ENCODE measurements around the gene CLHC1.
"Not testable (repeated sequence)": the region's sequence is repeated elsewhere in the genome, so short reads cannot be mapped to it uniquely, and the experiment has no call there.

Gene CLHC1

DNA sequence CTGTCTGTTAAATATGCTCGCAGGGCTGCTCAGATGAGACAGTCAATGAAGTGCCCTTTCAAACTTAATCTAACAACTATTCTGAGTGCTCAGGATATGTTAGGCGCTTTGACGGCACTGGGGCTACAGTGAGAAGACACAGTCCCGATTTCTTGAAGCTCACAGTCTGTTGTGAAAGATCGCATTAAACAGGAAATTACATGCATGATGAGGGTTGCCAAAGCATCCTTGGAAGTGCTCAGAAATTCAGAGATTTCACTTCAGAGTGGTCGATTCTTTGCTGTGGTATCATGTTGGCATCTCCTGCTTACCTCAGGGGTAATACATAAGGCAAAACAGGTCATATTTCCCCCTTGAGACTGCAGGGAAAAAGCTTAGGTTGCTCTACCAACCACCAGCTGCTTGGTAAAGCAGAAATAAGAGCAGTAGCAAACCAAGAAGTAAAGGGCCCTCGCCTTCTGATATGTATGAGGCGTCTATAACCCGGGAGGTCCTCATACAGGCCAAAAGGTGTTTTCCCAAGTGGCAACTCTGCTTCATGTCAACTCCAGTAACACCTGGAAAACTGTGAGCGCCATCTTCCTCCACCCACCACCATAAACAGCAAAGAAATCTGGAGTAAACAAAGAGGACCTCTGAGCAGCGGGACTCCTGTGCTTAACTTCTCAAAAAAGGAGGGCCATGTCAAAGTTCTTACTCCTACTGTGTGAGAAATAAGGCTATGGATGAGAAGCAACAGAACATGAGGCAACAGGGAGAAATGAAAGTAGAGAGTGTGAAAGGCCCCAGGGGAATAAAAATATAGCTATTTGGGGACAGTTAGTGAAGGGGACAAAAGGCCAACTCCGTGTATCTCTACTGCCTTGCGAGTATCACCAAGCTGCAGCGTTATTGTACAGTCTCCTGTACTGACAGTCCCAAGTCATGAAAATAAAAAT, 79.3 kb downstream of the CLHC1 start:
- Histone ChIP-seq H3K79me2 (ENCODE audit: control insufficient read depth, insufficient read depth, low read length, unreplicated experiment) (no peaks in the 10 kb centered on the region), H3K27me3 (ENCODE audit: insufficient read depth, low read length) (no peaks in the 10 kb centered on the region), H3K27ac (ENCODE audit: low read depth, low read length) (no peak overlapping the region), H3K36me3 (ENCODE audit: insufficient read depth, low read length) (no peaks in the 10 kb centered on the region), H3K4me1 (ENCODE audit: control insufficient read depth, insufficient read depth, low read length, unreplicated experiment) (peaks cover 50% of the 10 kb centered on the region), H2AFZ (ENCODE audit: low read length, unreplicated experiment) (no peak overlapping the region), H3K4me3 (ENCODE audit: low read depth, low read length) (no peak overlapping the region)

GRCh38 chr2:55151733-55152433, 80.2 kb downstream of the CLHC1 start:
- Histone ChIP-seq H3K4me1 (ENCODE audit: control insufficient read depth, insufficient read depth, low read length, unreplicated experiment) (peaks cover 42% of the 10 kb centered on the region), H3K79me2 (ENCODE audit: control insufficient read depth, insufficient read depth, low read length, unreplicated experiment) (no peaks in the 10 kb centered on the region), H3K36me3 (ENCODE audit: insufficient read depth, low read length) (no peaks in the 10 kb centered on the region), H3K27me3 (ENCODE audit: insufficient read depth, low read length) (no peaks in the 10 kb centered on the region), H2AFZ (ENCODE audit: low read length, unreplicated experiment) (no peak overlapping the region), H3K27ac (ENCODE audit: low read depth, low read length) (no peak overlapping the region), H3K4me3 (ENCODE audit: low read depth, low read length) (no peak overlapping the region)

GRCh38 chr2:55150834-55151233, 81.3 kb downstream of the CLHC1 start:
- Histone ChIP-seq H3K27me3 (ENCODE audit: insufficient read depth, low read length) (no peaks in the 10 kb centered on the region), H3K79me2 (ENCODE audit: control insufficient read depth, insufficient read depth, low read length, unreplicated experiment) (no peaks in the 10 kb centered on the region), H2AFZ (ENCODE audit: low read length, unreplicated experiment) (no peak overlapping the region), H3K4me1 (ENCODE audit: control insufficient read depth, insufficient read depth, low read length, unreplicated experiment) (peaks cover 31% of the 10 kb centered on the region), H3K36me3 (ENCODE audit: insufficient read depth, low read length) (no peaks in the 10 kb centered on the region), H3K27ac (ENCODE audit: low read depth, low read length) (no peak overlapping the region), H3K4me3 (ENCODE audit: low read depth, low read length) (no peak overlapping the region)

GRCh38 chr2:55148269-55148668, 83.8 kb downstream of the CLHC1 start:
- H3K4me1 ChIP-seq (ENCODE audit: control insufficient read depth, insufficient read depth, low read length, unreplicated experiment): peaks cover 12% of the 10 kb centered on the region
- H3K4me3 ChIP-seq (ENCODE audit: low read depth, low read length): no peak overlapping the region
- no peaks in the 10 kb centered on the region for H3K36me3 ChIP-seq (ENCODE audit: insufficient read depth, low read length)
- H2AFZ ChIP-seq (ENCODE audit: low read length, unreplicated experiment): no peak overlapping the region
- H3K27me3 ChIP-seq (ENCODE audit: insufficient read depth, low read length): no peaks in the 10 kb centered on the region
- no peaks in the 10 kb centered on the region for H3K79me2 ChIP-seq (ENCODE audit: control insufficient read depth, insufficient read depth, low read length, unreplicated experiment)
- H3K27ac ChIP-seq (ENCODE audit: low read depth, low read length): no peak overlapping the region; the same call in 1 of the 2 replicates

- Histone ChIP-seq H3K4me1 (ENCODE audit: control insufficient read depth, insufficient read depth, low read length, unreplicated experiment) (peaks cover 12% of the 10 kb centered on the region), H2AFZ (ENCODE audit: low read length, unreplicated experiment) (no peak overlapping the region)
Measured at GRCh38 chr2:55147531-55147930, 84.6 kb downstream of the CLHC1 start.

GRCh38 chr2:55147041-55147440, 85.1 kb downstream of the CLHC1 start:
- H3K79me2 ChIP-seq (ENCODE audit: control insufficient read depth, insufficient read depth, low read length, unreplicated experiment): no peaks in the 10 kb centered on the region
- no peak overlapping the region for H2AFZ ChIP-seq (ENCODE audit: low read length, unreplicated experiment)
- H3K27ac ChIP-seq (ENCODE audit: low read depth, low read length): no peak overlapping the region
- no peaks in the 10 kb centered on the region for H3K27me3 ChIP-seq (ENCODE audit: insufficient read depth, low read length)
- peaks cover 14% of the 10 kb centered on the region for H3K4me1 ChIP-seq (ENCODE audit: control insufficient read depth, insufficient read depth, low read length, unreplicated experiment)
- no peak overlapping the region for H3K4me3 ChIP-seq (ENCODE audit: low read depth, low read length)
- H3K36me3 ChIP-seq (ENCODE audit: insufficient read depth, low read length): no peaks in the 10 kb centered on the region

More at GRCh38 chr2:55147531-55147930, 84.6 kb downstream of the CLHC1 start:
- Histone ChIP-seq H3K36me3 (ENCODE audit: insufficient read depth, low read length) (no peaks in the 10 kb centered on the region), H3K4me3 (ENCODE audit: low read depth, low read length) (no peak overlapping the region), H3K27ac (ENCODE audit: low read depth, low read length) (no peak overlapping the region), H3K79me2 (ENCODE audit: control insufficient read depth, insufficient read depth, low read length, unreplicated experiment) (no peaks in the 10 kb centered on the region), H3K27me3 (ENCODE audit: insufficient read depth, low read length) (no peaks in the 10 kb centered on the region)

DNA sequence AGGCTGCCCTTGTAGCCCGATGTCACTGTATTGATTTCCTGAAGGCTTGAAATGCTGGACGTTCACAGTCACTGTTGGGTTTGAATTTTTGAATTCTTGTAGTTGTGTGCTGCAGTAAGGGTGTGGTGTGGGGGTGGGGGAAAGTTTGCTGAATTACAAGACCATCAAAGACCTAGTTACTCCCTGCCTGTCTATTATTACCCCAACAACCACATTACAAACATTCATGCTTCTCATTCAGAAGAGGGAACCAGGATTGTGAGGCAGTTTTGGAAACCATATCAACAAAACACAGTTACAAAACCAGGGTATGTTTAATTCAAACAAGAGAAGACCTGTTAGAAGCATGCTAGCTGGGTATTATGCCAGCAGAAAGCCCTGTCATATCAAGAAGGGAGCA, 85.8 kb downstream of the CLHC1 start:
- no peak overlapping the region for H2AFZ ChIP-seq (ENCODE audit: low read length, unreplicated experiment)
- H3K27ac ChIP-seq (ENCODE audit: low read depth, low read length): no peak overlapping the region
- H3K27me3 ChIP-seq (ENCODE audit: insufficient read depth, low read length): no peaks in the 10 kb centered on the region
- no peak overlapping the region for H3K4me3 ChIP-seq (ENCODE audit: low read depth, low read length)
- H3K36me3 ChIP-seq (ENCODE audit: insufficient read depth, low read length): no peaks in the 10 kb centered on the region
- peaks cover 16% of the 10 kb centered on the region for H3K4me1 ChIP-seq (ENCODE audit: control insufficient read depth, insufficient read depth, low read length, unreplicated experiment)
- H3K79me2 ChIP-seq (ENCODE audit: control insufficient read depth, insufficient read depth, low read length, unreplicated experiment): no peaks in the 10 kb centered on the region

- H2AFZ ChIP-seq (ENCODE audit: low read length, unreplicated experiment): no peak overlapping the region
Measured at GRCh38 chr2:55144922-55145820, 86.9 kb downstream of the CLHC1 start.

DNA sequence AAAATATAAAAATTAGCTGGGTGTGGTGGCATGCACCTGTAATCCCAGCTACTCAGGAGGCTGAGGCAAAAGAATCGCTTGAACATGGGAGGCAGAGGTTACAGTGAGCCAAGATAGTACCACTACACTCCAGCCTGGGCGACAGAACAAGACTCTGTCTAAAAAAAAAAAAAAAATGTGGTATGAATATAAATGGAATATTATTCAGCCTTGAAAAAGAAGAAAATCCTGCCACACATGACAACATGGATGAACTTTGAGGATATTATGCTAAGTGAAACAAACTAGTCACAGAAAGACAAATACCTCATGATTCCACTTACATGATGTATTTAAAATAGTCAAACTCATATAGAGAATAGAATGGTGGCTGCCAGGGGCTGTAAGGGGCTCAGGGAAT, 88.4 kb downstream of the CLHC1 start:
- not testable (repeated sequence) for H3K79me2 ChIP-seq (ENCODE audit: control insufficient read depth, insufficient read depth, low read length, unreplicated experiment); H3K4me3 ChIP-seq (ENCODE audit: low read depth, low read length); H2AFZ ChIP-seq (ENCODE audit: low read length, unreplicated experiment); H3K27ac ChIP-seq (ENCODE audit: low read depth, low read length); H3K36me3 ChIP-seq (ENCODE audit: insufficient read depth, low read length); H3K27me3 ChIP-seq (ENCODE audit: insufficient read depth, low read length)
- peaks cover 14% of the 10 kb centered on the region for H3K4me1 ChIP-seq (ENCODE audit: control insufficient read depth, insufficient read depth, low read length, unreplicated experiment)

More at GRCh38 chr2:55144922-55145820, 86.9 kb downstream of the CLHC1 start:
- H3K4me3 ChIP-seq (ENCODE audit: low read depth, low read length): no peak overlapping the region
- no peaks in the 10 kb centered on the region for H3K79me2 ChIP-seq (ENCODE audit: control insufficient read depth, insufficient read depth, low read length, unreplicated experiment)
- no peak overlapping the region for H3K27ac ChIP-seq (ENCODE audit: low read depth, low read length)
- H3K36me3 ChIP-seq (ENCODE audit: insufficient read depth, low read length): no peaks in the 10 kb centered on the region
- H3K27me3 ChIP-seq (ENCODE audit: insufficient read depth, low read length): no peaks in the 10 kb centered on the region
- peaks cover 16% of the 10 kb centered on the region for H3K4me1 ChIP-seq (ENCODE audit: control insufficient read depth, insufficient read depth, low read length, unreplicated experiment)

GRCh38 chr2:55142518-55142917, 89.6 kb downstream of the CLHC1 start:
- Histone ChIP-seq H3K4me1 (ENCODE audit: control insufficient read depth, insufficient read depth, low read length, unreplicated experiment) (peaks cover 4% of the 10 kb centered on the region), H3K4me3 (ENCODE audit: low read depth, low read length) (no peak overlapping the region), H3K36me3 (ENCODE audit: insufficient read depth, low read length) (no peaks in the 10 kb centered on the region), H3K79me2 (ENCODE audit: control insufficient read depth, insufficient read depth, low read length, unreplicated experiment) (no peaks in the 10 kb centered on the region), H3K27me3 (ENCODE audit: insufficient read depth, low read length) (no peaks in the 10 kb centered on the region), H3K27ac (ENCODE audit: low read depth, low read length) (no peak overlapping the region), H2AFZ (ENCODE audit: low read length, unreplicated experiment) (no peak overlapping the region)
